ENCODE data around the gene ADARB2.

ADARB2 gene

DNA sequence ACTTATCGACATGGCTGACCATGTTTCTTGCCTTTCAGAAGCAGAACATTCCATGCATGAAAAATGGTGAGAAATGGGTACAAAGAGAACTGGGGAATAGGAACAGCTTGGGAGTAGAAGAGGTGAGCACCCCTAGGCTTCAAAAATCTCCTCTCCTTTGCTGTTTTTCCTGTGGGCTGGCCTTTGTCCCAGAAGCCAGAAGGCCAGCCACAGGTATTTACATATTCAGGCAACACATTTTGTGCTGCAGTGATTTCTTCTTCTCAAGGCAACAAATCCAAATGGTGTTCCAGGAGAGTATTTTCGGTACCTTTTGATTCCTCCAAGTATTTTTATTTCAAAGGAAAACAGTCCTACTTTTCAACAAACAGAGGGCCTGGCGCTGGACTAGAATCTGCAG is 31.1 kb downstream of the ADARB2 start:
- POLR2A ChIA-PET, result no interaction called here

GRCh38 chr10:1698185-1698584 is 39.1 kb downstream of the ADARB2 start:
- H3K27ac ChIP-seq (ENCODE audit: extremely low read depth, low read depth, low read length), result no peak overlapping the region
- H3K9me3 ChIP-seq (ENCODE audit: control insufficient read depth, insufficient read depth, low read depth, low read length), result no peaks in the 10 kb centered on the region
- no peaks in the 10 kb centered on the region for H3K4me1 ChIP-seq (ENCODE audit: control insufficient read depth, insufficient read depth, low read length)
- TF ChIP-seq ZNF529 (tag by site-specific recombination; IDR thresholded peaks at IDR 0.05; ENCODE audit: insufficient replicate concordance), result no peak
- TF ChIP-seq ZNF544 (tag by site-specific recombination; IDR thresholded peaks at IDR 0.05), result no peak
- TF ChIP-seq ZBTB1 (tag by site-specific recombination; IDR thresholded peaks at IDR 0.05), result no peak
- no peak for TF ChIP-seq ZNF366 (tag by site-specific recombination; conservative IDR thresholded peaks at IDR 0.05)
- no peak for TF ChIP-seq BCL11B (tag by site-specific recombination; IDR thresholded peaks at IDR 0.05; ENCODE audit: low read depth)
- TF ChIP-seq GFI1B (tag by site-specific recombination; IDR thresholded peaks at IDR 0.05), result no peak
- TF ChIP-seq ZNF114 (tag by site-specific recombination; IDR thresholded peaks at IDR 0.05), result no peak
- TF ChIP-seq IKZF3 (tag by site-specific recombination; IDR thresholded peaks at IDR 0.05), result no peak
- TF ChIP-seq, protein P1, sequence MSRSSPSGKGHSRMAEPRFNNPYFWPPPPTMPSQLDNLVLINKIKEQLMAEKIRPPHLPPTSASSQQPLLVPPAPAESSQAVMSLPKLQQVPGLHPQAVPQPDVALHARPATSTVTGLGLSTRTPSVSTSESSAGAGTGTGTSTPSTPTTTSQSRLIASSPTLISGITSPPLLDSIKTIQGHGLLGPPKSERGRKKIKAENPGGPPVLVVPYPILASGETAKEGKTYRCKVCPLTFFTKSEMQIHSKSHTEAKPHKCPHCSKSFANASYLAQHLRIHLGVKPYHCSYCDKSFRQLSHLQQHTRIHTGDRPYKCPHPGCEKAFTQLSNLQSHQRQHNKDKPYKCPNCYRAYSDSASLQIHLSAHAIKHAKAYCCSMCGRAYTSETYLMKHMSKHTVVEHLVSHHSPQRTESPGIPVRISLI (tag by site-specific recombination; IDR thresholded peaks at IDR 0.05), result no peak
- no peak for TF ChIP-seq SCRT1 (tag by site-specific recombination; IDR thresholded peaks at IDR 0.05; ENCODE audit: borderline replicate concordance)
- no peak for TF ChIP-seq ZNF629 (tag by site-specific recombination; IDR thresholded peaks at IDR 0.05)
- no peak for TF ChIP-seq ZNF645 (tag by site-specific recombination; IDR thresholded peaks at IDR 0.05)
- no peak for TF ChIP-seq ZNF621 (tag by site-specific recombination; IDR thresholded peaks at IDR 0.05)
- POLR2A ChIA-PET, result no interaction called here
- no peak overlapping the region for H3K4me3 ChIP-seq (ENCODE audit: low read depth, low read length)
- CTCF ChIA-PET, result no interaction called here
- no peaks in the 10 kb centered on the region for H3K36me3 ChIP-seq (ENCODE audit: control insufficient read depth in 2 of 2, insufficient read depth in 1 of 2, low read length in 2 of 2)

More for the DNA sequence above, 31.1 kb downstream of the ADARB2 start:
- no peaks in the 10 kb centered on the region for H3K36me3 ChIP-seq (ENCODE audit: control insufficient read depth in 2 of 2, insufficient read depth in 1 of 2, low read length in 2 of 2)
- no peak overlapping the region for H3K27ac ChIP-seq (ENCODE audit: extremely low read depth, low read depth, low read length)
- CTCF ChIA-PET, result interaction anchor here (2.2 kb wide), 1 partner anchor 9 kb away, joined by 9 read pairs; no protein-coding TSS in a partner anchor
- no peaks in the 10 kb centered on the region for H3K4me1 ChIP-seq (ENCODE audit: control insufficient read depth, insufficient read depth, low read length)
- no peak overlapping the region for H3K4me3 ChIP-seq (ENCODE audit: low read depth, low read length)
- TF ChIP-seq ZNF146 (tag by site-specific recombination; IDR thresholded peaks at IDR 0.05), result no peak
- no peaks in the 10 kb centered on the region for H3K9me3 ChIP-seq (ENCODE audit: control insufficient read depth, insufficient read depth, low read depth, low read length)

DNA sequence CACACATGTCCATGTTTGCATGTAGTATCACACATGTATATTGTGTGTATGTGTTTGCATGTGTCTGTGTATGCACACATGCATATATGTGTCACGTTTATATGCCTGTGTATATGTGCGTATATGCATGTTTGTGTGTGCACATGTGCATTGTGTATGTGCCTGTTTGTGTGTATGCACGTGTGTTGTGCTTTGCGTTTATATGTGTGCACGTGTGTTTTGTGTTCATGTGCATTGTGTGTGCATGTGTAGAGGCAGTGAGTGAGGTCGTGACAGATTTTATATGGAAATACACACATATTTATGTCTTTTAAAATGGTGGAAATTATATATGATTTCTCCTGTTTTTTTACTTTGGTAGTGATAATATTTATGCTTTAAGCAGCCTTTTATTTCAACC is 41.2 kb downstream of the ADARB2 start:
- no peaks in the 10 kb centered on the region for H3K4me1 ChIP-seq (ENCODE audit: control insufficient read depth, insufficient read depth, low read length)
- H3K9me3 ChIP-seq (ENCODE audit: control insufficient read depth, insufficient read depth, low read depth, low read length), result no peaks in the 10 kb centered on the region
- H3K36me3 ChIP-seq (ENCODE audit: control insufficient read depth in 2 of 2, insufficient read depth in 1 of 2, low read length in 2 of 2), result no peaks in the 10 kb centered on the region
- no peak overlapping the region for H3K4me3 ChIP-seq (ENCODE audit: low read depth, low read length)
- CTCF ChIA-PET, result no interaction called here
- POLR2A ChIA-PET, result no interaction called here
- no peak overlapping the region for H3K27ac ChIP-seq (ENCODE audit: extremely low read depth, low read depth, low read length)
- TF ChIP-seq ZNF768 (tag by site-specific recombination; IDR thresholded peaks at IDR 0.05), result no peak
- TF ChIP-seq KLF7 (tag by site-specific recombination; IDR thresholded peaks at IDR 0.05; ENCODE audit: borderline replicate concordance), result no peak
- TF ChIP-seq, protein P2, sequence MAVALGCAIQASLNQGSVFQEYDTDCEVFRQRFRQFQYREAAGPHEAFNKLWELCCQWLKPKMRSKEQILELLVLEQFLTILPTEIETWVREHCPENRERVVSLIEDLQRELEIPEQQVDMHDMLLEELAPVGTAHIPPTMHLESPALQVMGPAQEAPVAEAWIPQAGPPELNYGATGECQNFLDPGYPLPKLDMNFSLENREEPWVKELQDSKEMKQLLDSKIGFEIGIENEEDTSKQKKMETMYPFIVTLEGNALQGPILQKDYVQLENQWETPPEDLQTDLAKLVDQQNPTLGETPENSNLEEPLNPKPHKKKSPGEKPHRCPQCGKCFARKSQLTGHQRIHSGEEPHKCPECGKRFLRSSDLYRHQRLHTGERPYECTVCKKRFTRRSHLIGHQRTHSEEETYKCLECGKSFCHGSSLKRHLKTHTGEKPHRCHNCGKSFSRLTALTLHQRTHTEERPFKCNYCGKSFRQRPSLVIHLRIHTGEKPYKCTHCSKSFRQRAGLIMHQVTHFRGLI (tag by site-specific recombination; IDR thresholded peaks at IDR 0.05), result no peak
- TF ChIP-seq HOXD13 (CRISPR knock-in tag; IDR thresholded peaks at IDR 0.05; ENCODE audit: borderline replicate concordance), result no peak
- TF ChIP-seq ZNF549 (tag by site-specific recombination; IDR thresholded peaks at IDR 0.05), result no peak
- no peak for TF ChIP-seq ZNF677 (tag by site-specific recombination; IDR thresholded peaks at IDR 0.05)
- no peak for TF ChIP-seq ZSCAN4 (tag by site-specific recombination; IDR thresholded peaks at IDR 0.05)
- TF ChIP-seq ZNF24 (tag by site-specific recombination; IDR thresholded peaks at IDR 0.05), result no peak
- no peak for TF ChIP-seq BCL11B (tag by site-specific recombination; IDR thresholded peaks at IDR 0.05; ENCODE audit: low read depth)
- TF ChIP-seq ZNF837 (tag by site-specific recombination; IDR thresholded peaks at IDR 0.05), result no peak
- TF ChIP-seq ZNF19 (tag by site-specific recombination; IDR thresholded peaks at IDR 0.05; ENCODE audit: low read depth), result no peak
- no peak for TF ChIP-seq ZNF202 (tag by site-specific recombination; IDR thresholded peaks at IDR 0.05; ENCODE audit: borderline replicate concordance)
- no peak for TF ChIP-seq ZNF138 (tag by site-specific recombination; IDR thresholded peaks at IDR 0.05; ENCODE audit: borderline replicate concordance)
- no peak for TF ChIP-seq PATZ1 (tag by site-specific recombination; IDR thresholded peaks at IDR 0.05)
